ENCODE measurements around the gene ARMC5. TPM values are rescaled to one million over a fixed set of nuclear protein-coding genes. Genes with fewer than 3 reads are reported as not detected.

The ARMC5 gene
- total and polyA plus RNA-seq, 9 of the 15 experiments (the other 6 are each of a cell fraction or from before 2014, with no cell fraction given) = 0.11 to 13.5 (median 2.1) TPM

DNA sequence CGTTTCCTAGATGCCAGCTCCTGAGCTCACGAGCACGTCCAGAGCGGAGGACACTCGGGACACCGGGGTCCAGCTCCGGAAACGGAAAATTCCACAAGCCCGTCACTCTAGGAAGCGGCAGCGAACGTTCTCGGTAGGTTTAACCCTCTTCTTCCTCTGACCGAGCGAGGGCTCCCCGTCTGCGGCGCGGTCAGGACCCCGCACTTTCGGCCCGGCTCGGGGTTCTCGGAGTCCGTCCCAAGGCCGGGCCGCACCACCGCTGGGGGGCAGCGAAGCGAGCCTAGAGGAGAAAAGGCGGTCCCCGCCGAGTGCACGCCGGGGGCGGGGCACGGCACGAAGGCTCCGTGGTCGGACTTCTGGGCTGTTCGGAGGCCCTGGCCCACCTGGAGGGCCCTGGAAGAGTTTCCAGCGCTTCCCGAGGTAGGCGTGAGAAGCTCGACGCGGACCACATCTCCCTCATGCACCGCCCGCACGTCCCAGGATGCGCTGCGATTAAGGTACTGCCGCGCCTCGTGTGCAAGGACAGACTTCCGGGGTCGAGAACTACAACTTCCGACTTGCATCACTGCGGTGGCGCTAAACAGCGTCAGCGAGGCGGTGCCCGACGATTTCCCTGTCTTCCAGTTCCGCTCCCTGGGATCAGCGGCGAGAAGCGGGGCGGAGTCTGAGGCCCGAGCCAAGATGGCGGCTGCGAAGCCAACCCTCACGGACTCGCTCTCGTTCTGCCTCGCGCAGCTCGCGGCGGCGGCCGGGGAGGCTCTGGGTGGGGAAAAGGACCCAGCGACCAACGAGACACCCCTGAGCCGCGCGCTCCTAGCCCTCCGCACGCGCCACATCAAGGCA, at the start of gene ARMC5 (continued):
- TF ChIP-seq CHD4 (IDR thresholded peaks at IDR 0.05; ENCODE audit: insufficient read depth, insufficient replicate concordance, low read depth, low read length, poor library complexity, severe bottlenecking) (no peak), SMARCA5 (IDR thresholded peaks at IDR 0.05) (peak; percentile 18; the same call in 1 of the 2 replicates), SIX5 (IDR thresholded peaks at IDR 0.05; ENCODE audit: borderline replicate concordance in 1 of 2, insufficient read depth in 1 of 2, low read depth in 1 of 2, low read length in 2 of 2) (peak; percentile 79 to 80), ETS2 (tag; IDR thresholded peaks at IDR 0.05; ENCODE audit: borderline replicate concordance, poor library complexity, severe bottlenecking) (no peak), ESRRB (CRISPR knock-in tag; IDR thresholded peaks at IDR 0.05; ENCODE audit: borderline replicate concordance) (no peak), HEY1 (CRISPR knock-in tag; IDR thresholded peaks at IDR 0.05; ENCODE audit: borderline replicate concordance) (no peak), GATA2 (CRISPR knock-in tag; IDR thresholded peaks at IDR 0.05) (no peak), MAZ (CRISPR knock-in tag; conservative IDR thresholded peaks at IDR 0.05 in 1 of 2, IDR thresholded peaks at IDR 0.05 in 1 of 2) (peak; percentile 77 to 87), ZNF445 (CRISPR knock-in tag; IDR thresholded peaks at IDR 0.05; ENCODE audit: low read depth) (no peak), COPS2 (conservative IDR thresholded peaks at IDR 0.05) (no peak), RBM39 (optimal IDR thresholded peaks at IDR 0.05; ENCODE audit: low read depth, low read length) (no peak), BACH1 (tag; IDR thresholded peaks at IDR 0.05) (no peak)
- TF ChIP-seq, protein P1, sequence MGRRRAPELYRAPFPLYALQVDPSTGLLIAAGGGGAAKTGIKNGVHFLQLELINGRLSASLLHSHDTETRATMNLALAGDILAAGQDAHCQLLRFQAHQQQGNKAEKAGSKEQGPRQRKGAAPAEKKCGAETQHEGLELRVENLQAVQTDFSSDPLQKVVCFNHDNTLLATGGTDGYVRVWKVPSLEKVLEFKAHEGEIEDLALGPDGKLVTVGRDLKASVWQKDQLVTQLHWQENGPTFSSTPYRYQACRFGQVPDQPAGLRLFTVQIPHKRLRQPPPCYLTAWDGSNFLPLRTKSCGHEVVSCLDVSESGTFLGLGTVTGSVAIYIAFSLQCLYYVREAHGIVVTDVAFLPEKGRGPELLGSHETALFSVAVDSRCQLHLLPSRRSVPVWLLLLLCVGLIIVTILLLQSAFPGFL (CRISPR knock-in tag; IDR thresholded peaks at IDR 0.05) = no peak
- TF ChIP-seq, protein P2, sequence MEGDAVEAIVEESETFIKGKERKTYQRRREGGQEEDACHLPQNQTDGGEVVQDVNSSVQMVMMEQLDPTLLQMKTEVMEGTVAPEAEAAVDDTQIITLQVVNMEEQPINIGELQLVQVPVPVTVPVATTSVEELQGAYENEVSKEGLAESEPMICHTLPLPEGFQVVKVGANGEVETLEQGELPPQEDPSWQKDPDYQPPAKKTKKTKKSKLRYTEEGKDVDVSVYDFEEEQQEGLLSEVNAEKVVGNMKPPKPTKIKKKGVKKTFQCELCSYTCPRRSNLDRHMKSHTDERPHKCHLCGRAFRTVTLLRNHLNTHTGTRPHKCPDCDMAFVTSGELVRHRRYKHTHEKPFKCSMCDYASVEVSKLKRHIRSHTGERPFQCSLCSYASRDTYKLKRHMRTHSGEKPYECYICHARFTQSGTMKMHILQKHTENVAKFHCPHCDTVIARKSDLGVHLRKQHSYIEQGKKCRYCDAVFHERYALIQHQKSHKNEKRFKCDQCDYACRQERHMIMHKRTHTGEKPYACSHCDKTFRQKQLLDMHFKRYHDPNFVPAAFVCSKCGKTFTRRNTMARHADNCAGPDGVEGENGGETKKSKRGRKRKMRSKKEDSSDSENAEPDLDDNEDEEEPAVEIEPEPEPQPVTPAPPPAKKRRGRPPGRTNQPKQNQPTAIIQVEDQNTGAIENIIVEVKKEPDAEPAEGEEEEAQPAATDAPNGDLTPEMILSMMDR (IDR thresholded peaks at IDR 0.05 in 2 of 3, conservative IDR thresholded peaks at IDR 0.05 in 1 of 3; ENCODE audit: insufficient read depth in 2 of 3, low read depth in 1 of 3, low read length in 3 of 3) = peak; percentile 71 to 80 (median 79)
- TF ChIP-seq, protein P3, sequence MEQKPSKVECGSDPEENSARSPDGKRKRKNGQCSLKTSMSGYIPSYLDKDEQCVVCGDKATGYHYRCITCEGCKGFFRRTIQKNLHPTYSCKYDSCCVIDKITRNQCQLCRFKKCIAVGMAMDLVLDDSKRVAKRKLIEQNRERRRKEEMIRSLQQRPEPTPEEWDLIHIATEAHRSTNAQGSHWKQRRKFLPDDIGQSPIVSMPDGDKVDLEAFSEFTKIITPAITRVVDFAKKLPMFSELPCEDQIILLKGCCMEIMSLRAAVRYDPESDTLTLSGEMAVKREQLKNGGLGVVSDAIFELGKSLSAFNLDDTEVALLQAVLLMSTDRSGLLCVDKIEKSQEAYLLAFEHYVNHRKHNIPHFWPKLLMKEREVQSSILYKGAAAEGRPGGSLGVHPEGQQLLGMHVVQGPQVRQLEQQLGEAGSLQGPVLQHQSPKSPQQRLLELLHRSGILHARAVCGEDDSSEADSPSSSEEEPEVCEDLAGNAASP (IDR thresholded peaks at IDR 0.05) = no peak
- TF ChIP-seq, protein P4, sequence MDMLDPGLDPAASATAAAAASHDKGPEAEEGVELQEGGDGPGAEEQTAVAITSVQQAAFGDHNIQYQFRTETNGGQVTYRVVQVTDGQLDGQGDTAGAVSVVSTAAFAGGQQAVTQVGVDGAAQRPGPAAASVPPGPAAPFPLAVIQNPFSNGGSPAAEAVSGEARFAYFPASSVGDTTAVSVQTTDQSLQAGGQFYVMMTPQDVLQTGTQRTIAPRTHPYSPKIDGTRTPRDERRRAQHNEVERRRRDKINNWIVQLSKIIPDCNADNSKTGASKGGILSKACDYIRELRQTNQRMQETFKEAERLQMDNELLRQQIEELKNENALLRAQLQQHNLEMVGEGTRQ (CRISPR knock-in tag; IDR thresholded peaks at IDR 0.05) = no peak
- TF ChIP-seq, protein P5, sequence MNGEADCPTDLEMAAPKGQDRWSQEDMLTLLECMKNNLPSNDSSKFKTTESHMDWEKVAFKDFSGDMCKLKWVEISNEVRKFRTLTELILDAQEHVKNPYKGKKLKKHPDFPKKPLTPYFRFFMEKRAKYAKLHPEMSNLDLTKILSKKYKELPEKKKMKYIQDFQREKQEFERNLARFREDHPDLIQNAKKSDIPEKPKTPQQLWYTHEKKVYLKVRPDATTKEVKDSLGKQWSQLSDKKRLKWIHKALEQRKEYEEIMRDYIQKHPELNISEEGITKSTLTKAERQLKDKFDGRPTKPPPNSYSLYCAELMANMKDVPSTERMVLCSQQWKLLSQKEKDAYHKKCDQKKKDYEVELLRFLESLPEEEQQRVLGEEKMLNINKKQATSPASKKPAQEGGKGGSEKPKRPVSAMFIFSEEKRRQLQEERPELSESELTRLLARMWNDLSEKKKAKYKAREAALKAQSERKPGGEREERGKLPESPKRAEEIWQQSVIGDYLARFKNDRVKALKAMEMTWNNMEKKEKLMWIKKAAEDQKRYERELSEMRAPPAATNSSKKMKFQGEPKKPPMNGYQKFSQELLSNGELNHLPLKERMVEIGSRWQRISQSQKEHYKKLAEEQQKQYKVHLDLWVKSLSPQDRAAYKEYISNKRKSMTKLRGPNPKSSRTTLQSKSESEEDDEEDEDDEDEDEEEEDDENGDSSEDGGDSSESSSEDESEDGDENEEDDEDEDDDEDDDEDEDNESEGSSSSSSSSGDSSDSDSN (IDR thresholded peaks at IDR 0.05; ENCODE audit: borderline replicate concordance in 1 of 2, low read depth in 2 of 2, low read length in 2 of 2) = peak; percentile 50 to 85; a peak in 2 of 4 replicates
